Cardiac septum (tissue), 1 donor: ENCODE data around the gene SRGAP1. TPM values are rescaled to one million over a fixed set of nuclear protein-coding genes. Genes with fewer than 3 reads are reported as not detected.
"Not testable (repeated sequence)": the region's sequence is repeated elsewhere in the genome, so short reads cannot be mapped to it uniquely, and the experiment has no call there.

Experiments used
- DNase-seq: peaks from one replicate; pipeline ENCODE4 v3.0.0-alpha.2; 2020; ENCODE audit warnings: low spot score
- intact Hi-C: fragments of 100-400 bp; cut with DNase I; formaldehyde crosslinking; loops from one replicate; pipeline ENCODE4 v1.14.0; 2022
- total RNA-seq: library from RNA; stranded (reverse); fragmentation: NEBNext Ultra II Directional; extraction: Animal tissue kit (Norgen Biotek cat#: 25700); gene quantifications from one replicate; pipeline ENCODE4 v1.2.1, GENCODE V29; 2021
- donor health status: DM: no; HTN: no; CAD: no.

Gene SRGAP1
- total RNA-seq, 1 donor from 2014 or later: 5.9 TPM

- intact Hi-C loops: loop anchor here (5.0 kb wide), 1 partner anchor 558 kb away; no protein-coding TSS in a partner anchor
- no peak for DNase-seq
Observed at GRCh38 chr12:63828867-63829266, 15.6 kb upstream of the SRGAP1 start.

GRCh38 chr12:63836046-63836445 is 8.5 kb upstream of the SRGAP1 start:
- DNase-seq: no peak
- intact Hi-C loops: no loop called here

GRCh38 chr12:63836936-63837335 is 7.6 kb upstream of the SRGAP1 start:
- intact Hi-C loops: no loop called here
- no peak for DNase-seq

- intact Hi-C loops: no loop called here
- no peak for DNase-seq
Observed at GRCh38 chr12:63838411-63838810, 6.1 kb upstream of the SRGAP1 start.

GRCh38 chr12:63841011-63841410 is 3.5 kb upstream of the SRGAP1 start:
- no peak for DNase-seq
- intact Hi-C loops: loop anchor here (1.0 to 5.0 kb wide), 3 partner anchors 241 to 415 kb away; no protein-coding TSS in a partner anchor

GRCh38 chr12:63841571-63841970 is 2.9 kb upstream of the SRGAP1 start:
- intact Hi-C loops: loop anchor here (1.0 to 5.0 kb wide), 3 partner anchors 241 to 415 kb away; no protein-coding TSS in a partner anchor
- no peak for DNase-seq

- DNase-seq: not testable (repeated sequence)
- intact Hi-C loops: loop anchor here (5.0 kb wide), 1 partner anchor 240 kb away; no protein-coding TSS in a partner anchor
Observed at GRCh38 chr12:63842750-63843149, 1.8 kb upstream of the SRGAP1 start.

- DNase-seq: no peak
- intact Hi-C loops: loop anchor here (5.0 kb wide), 1 partner anchor 239 kb away; no protein-coding TSS in a partner anchor
Observed at GRCh38 chr12:63843254-63843720, 1.2 kb upstream of the SRGAP1 start.

- intact Hi-C loops: loop anchor here (1.0 to 5.0 kb wide), 2 partner anchors 238 to 337 kb away; no protein-coding TSS in a partner anchor
- peak; percentile 92 for DNase-seq
Observed at GRCh38 chr12:63843721-63844390, 644 bp upstream of the SRGAP1 start.

GRCh38 chr12:63845726-63846125 is 1.2 kb downstream of the SRGAP1 start:
- no peak for DNase-seq
- intact Hi-C loops: no loop called here

GRCh38 chr12:63846238-63846967 is 1.9 kb downstream of the SRGAP1 start:
- DNase-seq: no peak
- intact Hi-C loops: no loop called here

GRCh38 chr12:63848450-63848849 is 4.0 kb downstream of the SRGAP1 start:
- DNase-seq: no peak
- intact Hi-C loops: no loop called here

- intact Hi-C loops: no loop called here
- DNase-seq: no peak
Observed at GRCh38 chr12:63849106-63849620, 4.7 kb downstream of the SRGAP1 start.

- intact Hi-C loops: no loop called here
- DNase-seq: no peak
Observed at GRCh38 chr12:63849641-63850040, 5.1 kb downstream of the SRGAP1 start.

- intact Hi-C loops: no loop called here
- no peak for DNase-seq
Observed at GRCh38 chr12:63853978-63854377, 9.5 kb downstream of the SRGAP1 start.

GRCh38 chr12:63855299-63855698 is 10.8 kb downstream of the SRGAP1 start:
- no peak for DNase-seq
- intact Hi-C loops: no loop called here

GRCh38 chr12:63857771-63858670 is 13.5 kb downstream of the SRGAP1 start:
- no peak for DNase-seq

GRCh38 chr12:63859880-63860279 is 15.4 kb downstream of the SRGAP1 start:
- DNase-seq, intact Hi-C loops: not testable (repeated sequence)

More at GRCh38 chr12:63857771-63858670, 13.5 kb downstream of the SRGAP1 start:
- intact Hi-C loops: no loop called here

GRCh38 chr12:63862187-63862968 is 17.9 kb downstream of the SRGAP1 start:
- intact Hi-C loops: no loop called here
- DNase-seq: no peak
